ENCODE measurements around the gene SPTAN1. TPM values are rescaled to one million over a fixed set of nuclear protein-coding genes. Genes with fewer than 3 reads are reported as not detected.

SPTAN1 gene
- total RNA-seq, 2 experiments from 2014 or later: 386 to 392 TPM

DNA sequence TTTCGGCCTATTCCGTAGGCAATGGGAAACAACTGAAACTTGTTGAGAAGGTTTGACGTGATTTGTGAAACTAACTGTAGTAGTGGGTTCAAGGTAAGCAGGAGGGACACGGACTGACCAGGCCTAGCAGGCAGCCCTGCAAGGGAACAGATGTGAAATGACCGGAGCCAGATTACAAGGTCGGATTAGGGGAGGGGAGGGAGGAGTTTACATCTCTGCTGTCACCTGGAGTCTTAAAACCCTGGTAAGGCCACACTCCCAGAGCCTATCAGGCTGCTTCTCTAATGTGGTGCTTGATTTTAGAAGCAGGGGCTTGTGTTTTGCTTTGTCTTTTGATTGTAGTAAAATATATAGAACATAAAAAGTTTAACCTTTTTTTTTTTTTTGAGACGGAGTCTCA is 3.5 kb upstream of the SPTAN1 start:
- H3K4me1 Mint-ChIP-seq (ENCODE audit: low read depth): peaks cover 25% of the 10 kb centered on the region
- TF ChIP-seq, protein P1, sequence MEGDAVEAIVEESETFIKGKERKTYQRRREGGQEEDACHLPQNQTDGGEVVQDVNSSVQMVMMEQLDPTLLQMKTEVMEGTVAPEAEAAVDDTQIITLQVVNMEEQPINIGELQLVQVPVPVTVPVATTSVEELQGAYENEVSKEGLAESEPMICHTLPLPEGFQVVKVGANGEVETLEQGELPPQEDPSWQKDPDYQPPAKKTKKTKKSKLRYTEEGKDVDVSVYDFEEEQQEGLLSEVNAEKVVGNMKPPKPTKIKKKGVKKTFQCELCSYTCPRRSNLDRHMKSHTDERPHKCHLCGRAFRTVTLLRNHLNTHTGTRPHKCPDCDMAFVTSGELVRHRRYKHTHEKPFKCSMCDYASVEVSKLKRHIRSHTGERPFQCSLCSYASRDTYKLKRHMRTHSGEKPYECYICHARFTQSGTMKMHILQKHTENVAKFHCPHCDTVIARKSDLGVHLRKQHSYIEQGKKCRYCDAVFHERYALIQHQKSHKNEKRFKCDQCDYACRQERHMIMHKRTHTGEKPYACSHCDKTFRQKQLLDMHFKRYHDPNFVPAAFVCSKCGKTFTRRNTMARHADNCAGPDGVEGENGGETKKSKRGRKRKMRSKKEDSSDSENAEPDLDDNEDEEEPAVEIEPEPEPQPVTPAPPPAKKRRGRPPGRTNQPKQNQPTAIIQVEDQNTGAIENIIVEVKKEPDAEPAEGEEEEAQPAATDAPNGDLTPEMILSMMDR (IDR thresholded peaks at IDR 0.05): no peak
- peaks cover 7% of the 10 kb centered on the region for H3K36me3 Mint-ChIP-seq (ENCODE audit: low read depth)
- ChIA-PET CTCF (no interaction called here), POLR2A (no interaction called here)
- H3K27ac ChIP-seq (ENCODE audit: low read depth in 1 of 2, low read length in 2 of 2): no peak overlapping the region
- peaks cover 25% of the 10 kb centered on the region for H3K4me1 ChIP-seq (ENCODE audit: insufficient read depth, low read length)
- no peak overlapping the region for H3K4me3 ChIP-seq (ENCODE audit: low read length)
- no peaks in the 10 kb centered on the region for H3K36me3 ChIP-seq (ENCODE audit: insufficient read depth, low read length)
- DNase-seq (no peak), ATAC-seq (ENCODE audit: poor library complexity) (no peak)
- no peak overlapping the region for H3K27ac Mint-ChIP-seq
- H3K9me3 Mint-ChIP-seq: no peaks in the 10 kb centered on the region
- intact Hi-C loops (cut with DNase I, micrococcal nuclease): no loop called here
- H3K27me3 Mint-ChIP-seq: no peaks in the 10 kb centered on the region
- H3K27me3 ChIP-seq (ENCODE audit: control insufficient read depth in 1 of 2, insufficient read depth in 2 of 2, low read length in 2 of 2): no peaks in the 10 kb centered on the region
- peak overlapping the region; percentile 66 for H3K4me3 Mint-ChIP-seq
- no peaks in the 10 kb centered on the region for H3K9me3 ChIP-seq (ENCODE audit: control insufficient read depth in 1 of 2, insufficient read depth in 1 of 2, low read length in 2 of 2)

DNA sequence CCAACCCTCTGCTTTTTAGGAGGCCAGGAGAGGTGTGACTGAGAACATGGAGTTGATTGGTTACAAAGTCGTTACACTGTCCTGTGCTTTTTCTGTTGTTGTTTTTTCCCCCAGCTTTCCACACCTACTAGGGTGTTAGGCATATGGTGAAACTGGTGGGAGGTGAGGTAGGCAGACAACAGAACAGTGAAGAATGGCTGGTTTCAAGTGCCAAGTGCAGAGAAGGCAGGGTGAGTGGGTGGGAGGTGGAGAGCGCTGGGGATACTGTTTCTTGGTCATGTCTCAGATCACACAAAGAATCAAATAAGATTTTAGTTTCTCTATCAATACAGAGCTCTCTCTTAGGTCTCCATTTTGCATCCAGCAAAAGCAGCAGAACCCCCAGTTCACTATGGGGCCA is 2.2 kb upstream of the SPTAN1 start:
- ATAC-seq (ENCODE audit: poor library complexity) (no peak), DNase-seq (peak in 2 of 14 experiments; percentile 25 to 51)
- Histone ChIP-seq H3K27me3 (ENCODE audit: control insufficient read depth in 1 of 2, insufficient read depth in 2 of 2, low read length in 2 of 2) (no peaks in the 10 kb centered on the region), H3K4me3 (ENCODE audit: low read length) (no peak overlapping the region), H3K27ac (ENCODE audit: low read depth in 1 of 2, low read length in 2 of 2) (peak overlapping the region; percentile 14 to 90), H3K36me3 (ENCODE audit: insufficient read depth, low read length) (no peaks in the 10 kb centered on the region), H3K4me1 (ENCODE audit: insufficient read depth, low read length) (peaks cover 38% of the 10 kb centered on the region), H3K9me3 (ENCODE audit: control insufficient read depth in 1 of 2, insufficient read depth in 1 of 2, low read length in 2 of 2) (no peaks in the 10 kb centered on the region)
- Mint-ChIP-seq H3K27ac (peak overlapping the region; percentile 99), H3K4me1 (ENCODE audit: low read depth) (peaks cover 25% of the 10 kb centered on the region), H3K9me3 (no peaks in the 10 kb centered on the region), H3K36me3 (ENCODE audit: low read depth) (peaks cover 7% of the 10 kb centered on the region), H3K4me3 (peak overlapping the region; percentile 96), H3K27me3 (no peaks in the 10 kb centered on the region)
- TF ChIP-seq, protein P1 (IDR thresholded peaks at IDR 0.05): no peak
- intact Hi-C loops (cut with DNase I, micrococcal nuclease): loop anchor here (5.0 kb wide), 2 partner anchors 37 to 93 kb away; partner anchors contain the start of gene ODF2 (in 1 of the 2)
- ChIA-PET CTCF (interaction anchor here (1.0 kb wide), 1 partner anchor 51 kb away, joined by 3 read pairs; no protein-coding TSS in a partner anchor), POLR2A (interaction anchor here (0.8 to 4.8 kb wide), 8 partner anchors 9 to 274 kb away, joined by 3 to 45 read pairs (median 4); partner anchors contain the start of genes GLE1, GOLGA2 and SWI5)

- no peaks in the 10 kb centered on the region for H3K9me3 ChIP-seq (ENCODE audit: control insufficient read depth in 1 of 2, insufficient read depth in 1 of 2, low read length in 2 of 2)
- POLR2A ChIA-PET: interaction anchor here (0.6 to 4.8 kb wide), 17 partner anchors 8 to 275 kb away, joined by 3 to 45 read pairs (median 4); partner anchors contain the start of genes ENDOG, GLE1, GOLGA2 and ODF2
- Mint-ChIP-seq H3K4me3 (peak overlapping the region; percentile 96), H3K27ac (peak overlapping the region; percentile 99), H3K4me1 (ENCODE audit: low read depth) (peaks cover 25% of the 10 kb centered on the region), H3K9me3 (no peaks in the 10 kb centered on the region), H3K27me3 (no peaks in the 10 kb centered on the region), H3K36me3 (ENCODE audit: low read depth) (peaks cover 7% of the 10 kb centered on the region)
- intact Hi-C loops (cut with DNase I, micrococcal nuclease): loop anchor here (5.0 kb wide), 2 partner anchors 36 to 94 kb away; partner anchors contain the start of gene ODF2 (in 1 of the 2)
- TF ChIP-seq, protein P1 (IDR thresholded peaks at IDR 0.05): no peak
- DNase-seq (peak in 4 of 14 experiments; percentile 8 to 31 (median 20)), ATAC-seq (ENCODE audit: poor library complexity) (no peak)
- peak overlapping the region; percentile 90 for H3K27ac ChIP-seq (ENCODE audit: low read depth in 1 of 2, low read length in 2 of 2)
- no peaks in the 10 kb centered on the region for H3K36me3 ChIP-seq (ENCODE audit: insufficient read depth, low read length)
- CTCF ChIA-PET: interaction anchor here (0.7 to 1.2 kb wide), 3 partner anchors 52 to 267 kb away, joined by 3 read pairs; partner anchors contain the start of gene ENDOG
- peak overlapping the region; percentile 84 for H3K4me3 ChIP-seq (ENCODE audit: low read length)
- H3K27me3 ChIP-seq (ENCODE audit: control insufficient read depth in 1 of 2, insufficient read depth in 2 of 2, low read length in 2 of 2): no peaks in the 10 kb centered on the region
- H3K4me1 ChIP-seq (ENCODE audit: insufficient read depth, low read length): peaks cover 44% of the 10 kb centered on the region
Measured at GRCh38 chr9:128550770-128551656, 1.4 kb upstream of the SPTAN1 start.

Data from CD4-positive, alpha-beta T cell (primary cell).